Non-pigmented ciliary epithelial cell (primary cell): Measurements from ENCODE around the gene C17orf75.
"Not testable (repeated sequence)": the region's sequence is repeated elsewhere in the genome, so short reads cannot be mapped to it uniquely, and the experiment has no call there.

Experiments used
- DNase-seq: peaks from one replicate; pipeline ENCODE4 v3.0.0-alpha.2; 2010; ENCODE audit warnings: low read depth

Gene C17orf75

DNA sequence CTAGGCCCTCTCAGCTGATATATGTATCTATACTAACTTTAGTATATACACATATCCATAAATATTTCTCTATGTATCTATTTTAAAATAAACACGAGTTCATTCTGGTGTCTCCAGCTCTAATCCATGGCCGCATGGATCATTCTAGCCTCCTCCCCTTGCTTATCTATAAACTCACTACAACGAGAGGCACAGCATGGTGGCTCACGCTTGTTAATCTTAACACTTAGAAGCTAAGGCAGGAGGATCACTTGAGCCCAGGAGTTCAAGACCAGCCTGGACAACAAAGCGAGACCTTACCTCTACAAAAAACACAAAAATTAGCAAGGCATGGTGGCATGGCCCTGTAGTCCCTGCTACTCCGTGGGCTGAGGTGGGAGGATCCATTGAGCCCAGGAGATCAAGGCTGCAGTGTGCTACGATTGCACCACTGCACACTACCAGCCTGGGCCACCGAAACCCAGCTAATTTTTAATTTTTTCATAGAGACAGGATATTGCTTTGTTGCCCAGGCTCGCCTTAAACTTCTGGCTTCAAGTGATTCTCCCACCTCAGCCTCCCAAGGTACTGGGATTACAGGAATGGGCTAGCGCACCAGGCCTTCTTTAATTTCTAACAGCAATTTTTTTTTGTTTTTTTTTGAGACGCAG is 4.1 kb upstream of the C17orf75 start:
- DNase-seq, result no peak

GRCh38 chr17:32342603-32343325 is 791 bp upstream of the C17orf75 start:
- DNase-seq, result no peak

DNA sequence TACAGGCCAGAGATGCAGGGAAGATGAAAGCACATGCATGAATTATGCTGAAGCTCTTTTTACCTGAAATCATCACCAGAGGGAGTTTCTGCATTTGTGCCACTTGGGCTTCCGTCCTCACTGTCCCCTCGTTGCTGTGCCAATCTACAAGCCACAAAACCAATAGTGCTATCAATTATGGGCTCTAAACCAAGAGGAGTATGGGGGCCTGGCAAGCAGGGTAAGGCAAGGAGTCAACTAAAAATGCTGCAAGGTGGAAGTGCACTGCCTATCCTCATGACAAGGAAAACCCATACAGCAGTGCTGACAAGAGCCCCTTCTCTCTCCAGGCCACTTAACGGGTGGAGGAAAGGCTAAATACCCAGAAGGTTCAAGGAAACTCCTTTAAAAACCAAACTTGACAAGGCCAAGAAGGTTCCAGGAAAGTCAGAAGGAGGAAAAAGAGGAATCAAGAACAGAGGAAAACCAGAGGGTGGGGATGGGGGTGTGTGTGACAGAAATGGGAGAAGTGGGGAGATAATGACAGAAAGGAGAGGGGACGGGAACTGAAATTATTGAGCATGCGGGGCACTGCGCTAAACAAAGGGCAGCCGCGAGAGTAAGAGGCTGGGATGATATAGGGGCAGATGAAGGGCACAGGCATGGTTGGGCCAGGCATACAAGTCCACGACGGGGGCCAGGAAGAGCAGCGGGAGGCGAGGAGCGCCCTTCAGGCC is 674 bp downstream of the C17orf75 start:
- DNase-seq, result no peak

GRCh38 chr17:32335687-32336086 is 6.3 kb downstream of the C17orf75 start:
- peak; percentile 73 for DNase-seq

- no peak for DNase-seq
Observed at GRCh38 chr17:32335046-32335445, 6.9 kb downstream of the C17orf75 start.

GRCh38 chr17:32333187-32333586 is 8.8 kb downstream of the C17orf75 start:
- DNase-seq, result no peak

- DNase-seq, result no peak
Observed at GRCh38 chr17:32331243-32332040, 10.5 kb downstream of the C17orf75 start.

GRCh38 chr17:32330147-32330546 is 11.8 kb downstream of the C17orf75 start:
- DNase-seq, result no peak

GRCh38 chr17:32327911-32328310 is 14.1 kb downstream of the C17orf75 start:
- DNase-seq, result no peak

- DNase-seq, result no peak
Observed at GRCh38 chr17:32323811-32324491, 18.0 kb downstream of the C17orf75 start.

- DNase-seq, result no peak
Observed at GRCh38 chr17:32323046-32323445, 18.9 kb downstream of the C17orf75 start.

GRCh38 chr17:32320847-32321246 is 21.1 kb downstream of the C17orf75 start:
- no peak for DNase-seq

- DNase-seq, result not testable (repeated sequence)
Observed at GRCh38 chr17:32320080-32320479, 21.9 kb downstream of the C17orf75 start.

GRCh38 chr17:32319548-32319905 is 22.4 kb downstream of the C17orf75 start:
- no peak for DNase-seq

- no peak for DNase-seq
Observed at GRCh38 chr17:32318071-32318470, 23.9 kb downstream of the C17orf75 start.

DNA sequence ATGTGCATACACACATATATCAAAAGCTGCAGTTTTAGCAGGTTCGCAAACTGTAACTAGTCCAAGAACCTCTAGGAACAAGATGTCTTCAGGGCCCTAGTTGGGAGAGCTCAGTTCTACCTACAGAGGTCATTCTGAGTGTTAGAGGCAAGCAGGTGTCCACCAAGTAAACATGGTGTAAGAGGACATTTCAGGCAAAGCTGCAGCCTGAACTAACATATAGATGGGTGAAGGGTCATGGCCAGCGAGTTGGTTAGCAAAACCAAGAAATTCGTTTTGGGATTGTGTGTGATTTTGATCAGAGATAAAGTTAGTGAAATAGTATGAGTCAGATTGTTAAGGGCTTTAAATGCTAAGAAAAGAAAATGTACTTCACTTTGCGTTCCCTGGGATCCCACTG is 24.6 kb downstream of the C17orf75 start:
- DNase-seq, result no peak

DNA sequence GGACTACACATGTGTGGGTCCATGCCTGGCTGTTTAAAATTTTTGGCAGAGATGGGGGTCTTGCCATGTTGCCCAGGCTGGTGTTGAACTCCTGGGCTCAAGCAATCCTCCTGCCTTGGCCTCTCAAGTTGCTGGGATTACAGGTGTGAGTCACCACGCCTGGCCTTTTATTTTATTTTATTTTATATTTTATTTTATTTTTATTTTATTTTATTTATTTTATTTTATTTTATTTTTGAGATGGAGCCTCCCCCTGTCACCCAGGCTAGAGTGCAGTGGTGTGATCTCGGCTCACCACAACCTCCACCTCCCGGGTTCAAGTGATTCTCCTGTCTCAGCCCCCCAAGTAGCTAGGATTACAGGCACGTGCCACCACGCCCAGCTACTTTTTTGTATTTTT is 25.3 kb downstream of the C17orf75 start:
- DNase-seq, result not testable (repeated sequence)

DNA sequence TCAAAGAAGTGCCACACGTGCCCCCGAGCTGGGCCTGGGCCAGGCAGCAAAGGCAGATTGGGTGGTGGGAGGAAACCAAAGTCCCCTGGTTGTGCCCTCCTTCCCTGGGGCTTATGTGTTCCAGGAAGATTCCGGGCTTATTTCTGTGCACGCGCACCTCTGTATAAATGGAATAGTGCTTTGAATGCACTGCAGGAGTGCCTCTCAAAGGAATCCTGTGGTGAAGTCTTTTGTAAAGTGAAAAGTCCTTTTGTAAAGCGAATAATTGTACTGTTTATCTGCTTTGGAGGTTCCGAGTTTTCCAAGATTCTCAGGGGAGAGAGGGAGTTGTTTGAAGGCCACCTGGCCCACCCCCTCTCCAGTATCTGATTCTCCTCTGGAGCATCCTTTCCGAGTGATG is 26.8 kb downstream of the C17orf75 start:
- DNase-seq, result no peak

DNA sequence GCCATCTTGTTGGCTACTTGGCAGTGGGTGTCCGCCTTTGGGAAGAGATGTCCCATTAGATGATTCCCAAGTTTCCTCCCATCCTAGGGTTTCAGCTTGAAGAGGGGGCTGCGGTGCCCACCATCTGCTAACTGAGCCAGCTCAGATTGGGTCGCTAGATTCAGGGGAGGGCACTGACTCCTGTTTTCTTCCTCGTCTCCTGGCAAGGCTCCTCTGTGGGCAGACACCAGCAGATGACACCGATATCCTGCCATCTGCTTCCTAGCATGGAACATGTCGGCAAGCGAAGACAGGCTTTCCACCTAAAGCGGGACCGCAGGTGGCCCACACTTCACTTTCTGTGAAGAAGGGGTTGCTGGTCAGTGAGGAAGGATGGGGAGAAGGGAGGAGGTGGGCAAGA is 27.3 kb downstream of the C17orf75 start:
- DNase-seq, result no peak

DNA sequence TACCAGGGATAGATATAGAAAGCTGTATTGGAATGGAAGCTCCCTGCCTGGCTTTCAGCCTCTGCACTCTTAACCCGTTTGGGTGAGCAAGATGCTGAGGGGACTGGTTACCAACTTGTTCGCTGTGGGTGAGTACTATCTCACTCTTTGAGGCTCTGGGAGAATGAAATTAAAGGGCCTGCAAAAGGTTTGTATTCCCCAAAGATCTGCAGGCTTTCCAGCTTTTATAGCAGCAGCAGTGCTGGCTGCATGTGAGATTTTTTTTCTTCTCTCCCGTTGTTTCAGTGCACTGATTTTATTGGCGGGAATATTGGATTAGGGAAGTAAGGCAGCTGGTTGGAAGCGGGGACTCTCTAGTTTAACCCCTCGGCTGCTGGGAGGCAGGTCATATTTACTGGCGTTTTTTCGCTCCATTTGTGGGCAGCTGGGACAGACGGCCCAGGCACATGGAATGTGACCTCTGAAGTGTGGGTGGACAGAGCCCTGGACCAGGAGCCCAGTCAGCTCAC is 30.9 kb downstream of the C17orf75 start:
- DNase-seq, result no peak

DNA sequence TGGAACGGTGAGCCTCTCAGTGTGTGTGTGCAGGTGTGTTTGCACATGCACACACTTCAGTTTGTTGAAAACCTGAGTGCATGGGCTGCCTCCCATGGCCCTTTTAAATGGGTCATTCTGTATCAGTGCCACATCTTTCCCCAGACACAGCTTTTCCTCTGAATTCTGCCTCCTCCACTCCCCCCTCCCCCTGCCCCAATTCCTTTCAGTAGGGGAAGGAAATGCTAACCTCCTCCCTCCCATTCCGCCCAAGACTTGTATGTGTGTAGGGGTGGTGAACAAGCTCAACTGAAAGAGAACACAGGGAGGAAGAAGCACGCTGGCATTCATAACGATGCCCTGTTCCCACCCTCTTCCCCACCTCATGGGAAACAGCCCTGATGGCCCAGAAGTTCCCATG is 34.3 kb downstream of the C17orf75 start:
- DNase-seq, result no peak

- no peak for DNase-seq
Observed at GRCh38 chr17:32305049-32305448, 36.9 kb downstream of the C17orf75 start.
